ENCODE results near the gene SUSD6.

The SUSD6 gene

DNA sequence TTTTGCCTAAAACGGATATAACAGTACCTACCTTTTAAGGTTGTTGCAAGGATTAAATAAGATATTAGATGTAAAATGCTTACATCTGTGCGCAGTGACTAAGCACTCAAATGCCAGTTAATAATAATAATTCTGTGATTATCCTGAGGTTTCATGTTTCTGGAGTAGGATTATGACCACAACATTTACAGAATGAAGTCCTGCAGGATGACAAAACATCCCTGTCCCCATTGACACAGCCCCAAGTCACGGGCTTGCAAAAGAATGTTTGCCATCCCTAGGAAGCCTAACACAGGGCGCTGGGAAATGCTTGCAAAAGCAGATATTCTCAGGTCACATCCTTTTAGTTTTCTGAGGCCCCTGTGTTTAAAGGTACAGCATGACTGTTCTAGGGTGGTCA is 20.1 kb downstream of the SUSD6 start:
- H2AFZ ChIP-seq (ENCODE audit: low read length), result no peak overlapping the region
- no peak for TF ChIP-seq EZH2phosphoT487 (IDR thresholded peaks at IDR 0.05; ENCODE audit: low read length)
- H3K27ac ChIP-seq (ENCODE audit: low read length), result no peak overlapping the region
- H3F3A ChIP-seq (ENCODE audit: insufficient read depth, low read length), result no peaks in the 10 kb centered on the region
- H4K20me1 ChIP-seq (ENCODE audit: insufficient read depth, low read length), result no peaks in the 10 kb centered on the region
- H3K79me2 ChIP-seq (ENCODE audit: low read length), result peaks cover 99% of the 10 kb centered on the region
- H3K9ac ChIP-seq (ENCODE audit: low read length), result no peak overlapping the region
- DNase-seq, result no peak
- no peak overlapping the region for H3K4me2 ChIP-seq (ENCODE audit: low read depth, low read length)
- H3K36me3 ChIP-seq (replicated peaks; ENCODE audit: insufficient read depth, low read length), result no peaks in the 10 kb centered on the region
- H3K9me2 ChIP-seq (replicated peaks; ENCODE audit: insufficient read depth, low read length), result no peaks in the 10 kb centered on the region
- H3K27me3 ChIP-seq (replicated peaks; ENCODE audit: insufficient read depth, low read length), result no peaks in the 10 kb centered on the region
- no peak overlapping the region for H3K4me3 ChIP-seq (ENCODE audit: low read length)
- peaks cover 15% of the 10 kb centered on the region for H3K4me1 ChIP-seq (ENCODE audit: low read length)
- H3K9me3 ChIP-seq (replicated peaks; ENCODE audit: insufficient read depth, low read length), result no peaks in the 10 kb centered on the region

DNA sequence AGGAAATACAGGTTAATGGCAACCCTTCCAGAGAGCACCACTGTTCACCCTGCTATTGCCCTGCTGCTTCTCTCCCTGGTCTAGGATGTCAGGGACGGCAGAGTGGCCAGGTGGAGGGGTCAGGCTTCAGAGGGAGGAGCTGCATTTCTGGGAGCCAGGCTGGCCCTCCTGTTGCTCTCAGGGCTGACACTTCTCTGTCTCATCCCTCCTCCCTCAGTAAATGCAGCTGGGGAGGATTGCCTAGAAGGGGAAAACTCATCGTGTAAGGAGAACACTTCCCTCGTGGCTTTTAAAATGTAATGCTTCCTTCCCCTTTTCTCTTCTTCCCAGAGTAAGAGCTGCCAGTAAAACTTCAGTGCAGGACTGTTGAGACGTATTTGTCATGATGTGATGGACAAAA is 20.8 kb downstream of the SUSD6 start:
- Histone ChIP-seq H3K9ac (ENCODE audit: low read length) (no peak overlapping the region), H3K4me1 (ENCODE audit: low read length) (peaks cover 15% of the 10 kb centered on the region), H3K4me2 (ENCODE audit: low read depth, low read length) (no peak overlapping the region)

DNA sequence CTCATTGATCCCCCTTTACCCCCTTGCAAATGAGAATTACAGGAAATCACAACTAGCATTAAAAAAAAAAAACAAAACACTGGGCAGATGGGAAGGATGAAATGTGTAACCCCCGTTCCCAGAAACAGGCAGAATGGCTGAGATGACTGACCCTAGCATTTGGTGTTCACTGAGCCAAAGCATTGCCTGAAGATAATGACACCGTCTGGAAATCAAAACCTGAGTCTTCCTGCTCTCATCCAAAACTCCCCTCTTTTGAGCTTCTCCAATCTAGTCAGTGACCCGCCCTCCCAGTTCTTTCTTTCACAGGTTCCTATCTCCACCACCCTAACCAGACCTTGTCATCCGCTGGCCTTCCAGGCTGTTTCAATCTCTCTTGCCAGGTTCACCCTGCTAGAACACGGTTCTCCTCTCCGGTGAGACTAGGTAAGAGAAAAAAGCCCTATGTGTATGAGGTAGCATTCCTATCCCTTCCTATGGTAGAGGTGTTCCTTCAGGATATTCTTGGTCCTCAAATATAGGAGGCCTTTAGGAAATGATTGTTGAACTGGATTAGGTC is 21.3 kb downstream of the SUSD6 start:
- H3K9me2 ChIP-seq (replicated peaks; ENCODE audit: insufficient read depth, low read length), result no peaks in the 10 kb centered on the region
- H2AFZ ChIP-seq (ENCODE audit: low read length), result no peak overlapping the region
- DNase-seq, result no peak
- H3K9me3 ChIP-seq (replicated peaks; ENCODE audit: insufficient read depth, low read length), result no peaks in the 10 kb centered on the region
- H3K27ac ChIP-seq (ENCODE audit: low read length), result no peak overlapping the region
- TF ChIP-seq, protein P1, sequence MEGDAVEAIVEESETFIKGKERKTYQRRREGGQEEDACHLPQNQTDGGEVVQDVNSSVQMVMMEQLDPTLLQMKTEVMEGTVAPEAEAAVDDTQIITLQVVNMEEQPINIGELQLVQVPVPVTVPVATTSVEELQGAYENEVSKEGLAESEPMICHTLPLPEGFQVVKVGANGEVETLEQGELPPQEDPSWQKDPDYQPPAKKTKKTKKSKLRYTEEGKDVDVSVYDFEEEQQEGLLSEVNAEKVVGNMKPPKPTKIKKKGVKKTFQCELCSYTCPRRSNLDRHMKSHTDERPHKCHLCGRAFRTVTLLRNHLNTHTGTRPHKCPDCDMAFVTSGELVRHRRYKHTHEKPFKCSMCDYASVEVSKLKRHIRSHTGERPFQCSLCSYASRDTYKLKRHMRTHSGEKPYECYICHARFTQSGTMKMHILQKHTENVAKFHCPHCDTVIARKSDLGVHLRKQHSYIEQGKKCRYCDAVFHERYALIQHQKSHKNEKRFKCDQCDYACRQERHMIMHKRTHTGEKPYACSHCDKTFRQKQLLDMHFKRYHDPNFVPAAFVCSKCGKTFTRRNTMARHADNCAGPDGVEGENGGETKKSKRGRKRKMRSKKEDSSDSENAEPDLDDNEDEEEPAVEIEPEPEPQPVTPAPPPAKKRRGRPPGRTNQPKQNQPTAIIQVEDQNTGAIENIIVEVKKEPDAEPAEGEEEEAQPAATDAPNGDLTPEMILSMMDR (IDR thresholded peaks at IDR 0.05; ENCODE audit: low read length), result no peak
- TF ChIP-seq EZH2 (optimal IDR thresholded peaks at IDR 0.05; ENCODE audit: low read depth, low read length) (no peak), EZH2phosphoT487 (IDR thresholded peaks at IDR 0.05; ENCODE audit: low read length) (no peak)
- H3K27me3 ChIP-seq (replicated peaks; ENCODE audit: insufficient read depth, low read length), result no peaks in the 10 kb centered on the region
- H3K79me2 ChIP-seq (ENCODE audit: low read length), result peaks cover 100% of the 10 kb centered on the region
- no peaks in the 10 kb centered on the region for H4K20me1 ChIP-seq (ENCODE audit: insufficient read depth, low read length)
- no peaks in the 10 kb centered on the region for H3F3A ChIP-seq (ENCODE audit: insufficient read depth, low read length)
- H3K9ac ChIP-seq (ENCODE audit: low read length), result no peak overlapping the region
- H3K4me1 ChIP-seq (ENCODE audit: low read length), result peaks cover 20% of the 10 kb centered on the region
- no peaks in the 10 kb centered on the region for H3K36me3 ChIP-seq (replicated peaks; ENCODE audit: insufficient read depth, low read length)
- H3K4me3 ChIP-seq (ENCODE audit: low read length), result no peak overlapping the region
- H3K4me2 ChIP-seq (ENCODE audit: low read depth, low read length), result no peak overlapping the region

More for the DNA sequence above, 20.8 kb downstream of the SUSD6 start:
- Histone ChIP-seq H4K20me1 (ENCODE audit: insufficient read depth, low read length) (no peaks in the 10 kb centered on the region), H3K27ac (ENCODE audit: low read length) (no peak overlapping the region), H3F3A (ENCODE audit: insufficient read depth, low read length) (no peaks in the 10 kb centered on the region), H3K4me3 (ENCODE audit: low read length) (no peak overlapping the region), H2AFZ (ENCODE audit: low read length) (no peak overlapping the region), H3K9me3 (replicated peaks; ENCODE audit: insufficient read depth, low read length) (no peaks in the 10 kb centered on the region), H3K79me2 (ENCODE audit: low read length) (peaks cover 99% of the 10 kb centered on the region), H3K27me3 (replicated peaks; ENCODE audit: insufficient read depth, low read length) (no peaks in the 10 kb centered on the region), H3K36me3 (replicated peaks; ENCODE audit: insufficient read depth, low read length) (no peaks in the 10 kb centered on the region), H3K9me2 (replicated peaks; ENCODE audit: insufficient read depth, low read length) (no peaks in the 10 kb centered on the region)
- no peak for DNase-seq
- TF ChIP-seq, protein P1 (IDR thresholded peaks at IDR 0.05; ENCODE audit: low read length), result no peak
- no peak for TF ChIP-seq EZH2 (optimal IDR thresholded peaks at IDR 0.05; ENCODE audit: low read depth, low read length)
- TF ChIP-seq EZH2phosphoT487 (IDR thresholded peaks at IDR 0.05; ENCODE audit: low read length), result no peak

DNA sequence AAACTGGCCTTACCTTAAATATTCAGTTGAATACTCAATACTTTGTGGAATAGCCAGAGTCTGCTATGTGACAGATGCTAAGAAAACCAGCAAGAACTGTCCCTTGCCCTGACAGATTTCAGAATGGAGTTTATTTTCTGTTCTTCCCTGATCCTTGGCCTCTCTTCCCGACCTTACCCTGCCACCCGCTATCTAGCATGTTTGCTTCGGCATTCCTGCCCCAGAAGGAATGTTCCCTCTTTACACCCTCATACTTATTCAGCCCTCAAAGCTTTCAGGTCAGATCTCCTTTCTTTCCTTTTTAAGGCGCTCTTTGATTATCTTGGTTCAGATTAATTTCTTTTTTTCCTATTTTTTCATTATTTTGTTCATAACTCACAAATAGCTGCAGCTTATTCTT is 21.8 kb downstream of the SUSD6 start:
- no peak overlapping the region for H3K4me2 ChIP-seq (ENCODE audit: low read depth, low read length)

More for the DNA sequence above, 21.8 kb downstream of the SUSD6 start:
- no peak for DNase-seq
- TF ChIP-seq EZH2 (optimal IDR thresholded peaks at IDR 0.05; ENCODE audit: low read depth, low read length) (no peak), EZH2phosphoT487 (IDR thresholded peaks at IDR 0.05; ENCODE audit: low read length) (no peak)
- TF ChIP-seq, protein P1 (IDR thresholded peaks at IDR 0.05; ENCODE audit: low read length), result no peak
- no peak overlapping the region for H3K4me3 ChIP-seq (ENCODE audit: low read length)
- peaks cover 100% of the 10 kb centered on the region for H3K79me2 ChIP-seq (ENCODE audit: low read length)
- no peak overlapping the region for H3K9ac ChIP-seq (ENCODE audit: low read length)
- no peaks in the 10 kb centered on the region for H3K36me3 ChIP-seq (replicated peaks; ENCODE audit: insufficient read depth, low read length)
- peaks cover 22% of the 10 kb centered on the region for H3K4me1 ChIP-seq (ENCODE audit: low read length)
- H3K27me3 ChIP-seq (replicated peaks; ENCODE audit: insufficient read depth, low read length), result no peaks in the 10 kb centered on the region
- no peaks in the 10 kb centered on the region for H3F3A ChIP-seq (ENCODE audit: insufficient read depth, low read length)
- H3K9me2 ChIP-seq (replicated peaks; ENCODE audit: insufficient read depth, low read length), result no peaks in the 10 kb centered on the region
- H4K20me1 ChIP-seq (ENCODE audit: insufficient read depth, low read length), result no peaks in the 10 kb centered on the region
- H2AFZ ChIP-seq (ENCODE audit: low read length), result no peak overlapping the region
- no peak overlapping the region for H3K27ac ChIP-seq (ENCODE audit: low read length)
- no peaks in the 10 kb centered on the region for H3K9me3 ChIP-seq (replicated peaks; ENCODE audit: insufficient read depth, low read length)

All from MM.1S (cell line).